GM10266 (cell line): ENCODE measurements around the gene FAM221A.
A peak's percentile ranks its signal among the peaks of the same experiment; 100 is the strongest.

ENCODE experiments used
- DNase-seq: peaks from one replicate; pipeline ENCODE4 v3.0.0; 2012; ENCODE audit errors: extremely low spot score
- TF ChIP-seq, protein P1 (sequence below): IDR thresholded peaks from 2 replicates; pipeline ENCODE4 v1.5.1; 2012; ENCODE audit warnings: mild to moderate bottlenecking, low read depth; ENCODE audit not compliant: control insufficient read depth, insufficient read depth; ENCODE audit errors: missing control alignments

The FAM221A gene

GRCh38 chr7:23679898-23680413, at the start of gene FAM221A:
Gene FAM221A (plus strand): TSS chr7:23680199. CDS start chr7:23680219, 20 bp downstream.
- peak; percentile 84 for DNase-seq
- TF ChIP-seq, protein P1, sequence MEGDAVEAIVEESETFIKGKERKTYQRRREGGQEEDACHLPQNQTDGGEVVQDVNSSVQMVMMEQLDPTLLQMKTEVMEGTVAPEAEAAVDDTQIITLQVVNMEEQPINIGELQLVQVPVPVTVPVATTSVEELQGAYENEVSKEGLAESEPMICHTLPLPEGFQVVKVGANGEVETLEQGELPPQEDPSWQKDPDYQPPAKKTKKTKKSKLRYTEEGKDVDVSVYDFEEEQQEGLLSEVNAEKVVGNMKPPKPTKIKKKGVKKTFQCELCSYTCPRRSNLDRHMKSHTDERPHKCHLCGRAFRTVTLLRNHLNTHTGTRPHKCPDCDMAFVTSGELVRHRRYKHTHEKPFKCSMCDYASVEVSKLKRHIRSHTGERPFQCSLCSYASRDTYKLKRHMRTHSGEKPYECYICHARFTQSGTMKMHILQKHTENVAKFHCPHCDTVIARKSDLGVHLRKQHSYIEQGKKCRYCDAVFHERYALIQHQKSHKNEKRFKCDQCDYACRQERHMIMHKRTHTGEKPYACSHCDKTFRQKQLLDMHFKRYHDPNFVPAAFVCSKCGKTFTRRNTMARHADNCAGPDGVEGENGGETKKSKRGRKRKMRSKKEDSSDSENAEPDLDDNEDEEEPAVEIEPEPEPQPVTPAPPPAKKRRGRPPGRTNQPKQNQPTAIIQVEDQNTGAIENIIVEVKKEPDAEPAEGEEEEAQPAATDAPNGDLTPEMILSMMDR, result peak; percentile 80

GRCh38 chr7:23633417-23633816, 46.6 kb upstream of the FAM221A start:
- TF ChIP-seq, protein P1, result no peak
- DNase-seq, result no peak

GRCh38 chr7:23645822-23646221, 34.2 kb upstream of the FAM221A start:
- TF ChIP-seq, protein P1, result no peak
- DNase-seq, result no peak

GRCh38 chr7:23653942-23654341, 26.1 kb upstream of the FAM221A start:
- TF ChIP-seq, protein P1, result no peak
- no peak for DNase-seq

- no peak for DNase-seq
- TF ChIP-seq, protein P1, result peak; percentile 2
Observed at GRCh38 chr7:23654508-23654907, 25.5 kb upstream of the FAM221A start.

DNA sequence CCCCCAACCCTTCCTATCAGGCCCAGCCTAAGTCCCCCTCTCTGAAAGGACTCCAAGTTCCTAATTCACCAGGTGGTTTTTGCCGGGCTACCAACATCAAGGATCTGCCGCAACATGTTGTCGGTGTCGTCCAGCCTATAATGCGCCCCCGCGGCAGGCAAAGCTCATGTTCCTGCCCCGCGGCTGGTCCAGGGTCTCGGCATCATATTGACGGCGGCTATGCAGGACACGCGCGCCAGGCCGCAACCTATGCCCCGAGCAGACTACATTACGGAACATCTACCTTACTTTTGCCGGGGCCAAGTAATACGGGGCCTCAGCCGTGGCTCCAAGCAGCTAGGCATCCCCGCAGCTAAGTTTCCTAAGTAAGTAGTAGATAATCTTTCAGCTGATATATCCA, 24.6 kb upstream of the FAM221A start:
- no peak for DNase-seq
- TF ChIP-seq, protein P1, result no peak

DNA sequence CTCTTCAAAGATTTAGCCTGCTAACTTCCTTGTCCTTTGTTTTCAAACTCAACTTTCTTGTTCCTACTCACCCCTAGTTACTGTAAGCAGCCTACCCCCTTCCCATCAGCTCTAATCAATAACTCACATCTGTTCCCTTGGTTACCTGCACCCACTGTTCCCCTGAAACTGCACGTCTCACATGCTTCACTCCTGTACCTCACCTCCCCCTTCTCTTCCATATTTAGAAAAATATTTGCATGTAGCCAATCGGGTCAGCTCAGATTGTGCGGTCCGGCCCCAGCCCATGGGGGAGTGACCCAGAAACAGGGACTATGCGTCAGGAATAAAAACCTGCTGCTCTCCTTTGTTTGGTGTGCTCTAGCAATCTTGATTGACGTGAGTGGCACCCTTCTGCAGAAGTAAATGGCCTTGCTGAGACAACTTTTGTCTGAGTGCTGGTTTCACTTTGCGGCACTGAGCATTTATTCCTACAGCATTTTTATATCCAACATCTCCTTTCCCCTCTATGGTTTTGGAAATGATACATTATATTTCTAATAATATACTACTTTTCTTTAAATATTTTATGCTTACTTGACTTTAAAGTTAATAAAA, 21.1 kb upstream of the FAM221A start:
- DNase-seq, result no peak
- TF ChIP-seq, protein P1, result no peak
